HEK293 (cell line): ENCODE measurements around the gene ARHGAP6.

ENCODE experiments used
- CTCF ChIA-PET: fragments of 350-600 bp; formaldehyde crosslinking; extraction: SDS; loops from one replicate; lab custom pipeline; 2021; ENCODE audit warnings: antibody characterized with exemption; lab: Yijun Ruan, JAX
- POLR2A ChIA-PET: fragments of 300-600 bp; formaldehyde crosslinking; extraction: SDS; loops from one replicate; lab custom pipeline; 2020; ENCODE audit warnings: antibody characterized with exemption, inconsistent platforms; lab: Yijun Ruan, JAX
- H3K27ac ChIP-seq: fragments of 200-500 bp; sonication (Bioruptor generic); 2 replicates; pipeline ENCODE4 v1.5.1; 2014; ENCODE audit warnings: low read depth, low read length, control low read depth, inconsistent platforms; ENCODE audit errors: extremely low read depth
- H3K36me3 ChIP-seq, 2 experiments: fragments of 200-500 bp in 1 of 2; sonication (Bioruptor generic) in 1 of 2; 1 replicate in 1 of 2; 2 replicates in 1 of 2; pipeline ENCODE4 v1.5.1; 2014 to 2017; ENCODE audit warnings: inconsistent platforms in 2 of 2, low read length in 2 of 2; ENCODE audit not compliant: control insufficient read depth in 2 of 2, insufficient read depth in 1 of 2
- H3K4me1 ChIP-seq: fragments of 200-500 bp; sonication (Bioruptor generic); 2 replicates; pipeline ENCODE4 v1.5.1; 2014; ENCODE audit warnings: mild to moderate bottlenecking, low read length, inconsistent platforms; ENCODE audit not compliant: control insufficient read depth, insufficient read depth
- H3K4me3 ChIP-seq: 2 replicates; pipeline ENCODE4 v1.5.1; 2011; ENCODE audit warnings: low read depth, mild to moderate bottlenecking, control low read depth, low read length, moderate library complexity
- H3K9me3 ChIP-seq: fragments of 200-500 bp; sonication (Bioruptor generic); 2 replicates; pipeline ENCODE4 v1.5.1; 2014; ENCODE audit warnings: low read depth, low read length, inconsistent platforms; ENCODE audit not compliant: control insufficient read depth, insufficient read depth
- BCL11A ChIP-seq: fragments of 450-650 bp; formaldehyde crosslinking; IDR thresholded peaks from 2 replicates; pipeline ENCODE4 v1.5.1; 2016; ENCODE audit warnings: low read depth, missing biosample characterization, missing genetic modification characterization
- GLI2 ChIP-seq: fragments of 450-650 bp; formaldehyde crosslinking; IDR thresholded peaks from 2 replicates; pipeline ENCODE4; 2017; ENCODE audit warnings: missing biosample characterization, missing genetic modification characterization, low read depth, borderline replicate concordance
- HIC1 ChIP-seq: fragments of 450-650 bp; formaldehyde crosslinking; IDR thresholded peaks from 2 replicates; pipeline ENCODE4 v1.5.1; 2016; ENCODE audit warnings: missing biosample characterization, missing genetic modification characterization
- KLF1 ChIP-seq: fragments of 450-650 bp; formaldehyde crosslinking; IDR thresholded peaks from 2 replicates; pipeline ENCODE4 v1.5.1; 2016; ENCODE audit warnings: missing biosample characterization, missing genetic modification characterization
- KLF9 ChIP-seq: fragments of 450-650 bp; formaldehyde crosslinking; IDR thresholded peaks from 2 replicates; pipeline ENCODE4 v1.5.1; 2016; ENCODE audit warnings: missing biosample characterization, missing genetic modification characterization, low read depth
- SP2 ChIP-seq: fragments of 450-650 bp; formaldehyde crosslinking; IDR thresholded peaks from 2 replicates; pipeline ENCODE4 v1.5.1; 2016; ENCODE audit warnings: missing biosample characterization, missing genetic modification characterization
- ZBTB8A ChIP-seq: fragments of 450-650 bp; formaldehyde crosslinking; IDR thresholded peaks from 2 replicates; pipeline ENCODE4 v1.5.1; 2016; ENCODE audit warnings: missing biosample characterization, missing genetic modification characterization
- ZEB2 ChIP-seq: fragments of 450-650 bp; formaldehyde crosslinking; IDR thresholded peaks from 2 replicates; pipeline ENCODE4 v1.5.1; 2016; ENCODE audit warnings: missing biosample characterization, missing genetic modification characterization
- ZNF10 ChIP-seq: fragments of 450-650 bp; formaldehyde crosslinking; IDR thresholded peaks from 2 replicates; pipeline ENCODE4 v1.5.1; 2017; ENCODE audit warnings: missing biosample characterization, missing genetic modification characterization
- ZNF280D ChIP-seq: fragments of 450-650 bp; formaldehyde crosslinking; IDR thresholded peaks from 2 replicates; pipeline ENCODE4 v1.5.1; 2016; ENCODE audit warnings: missing biosample characterization, missing genetic modification characterization
- ZNF350 ChIP-seq: fragments of 450-650 bp; formaldehyde crosslinking; IDR thresholded peaks from 2 replicates; pipeline ENCODE4 v1.5.0; 2017; ENCODE audit warnings: missing biosample characterization, mild to moderate bottlenecking, missing genetic modification characterization
- ZNF366 ChIP-seq: fragments of 450-650 bp; formaldehyde crosslinking; conservative IDR thresholded peaks from 2 replicates; pipeline ENCODE4 v1.5.1; 2016; ENCODE audit warnings: missing biosample characterization, missing genetic modification characterization
- ZNF426 ChIP-seq: fragments of 450-650 bp; formaldehyde crosslinking; IDR thresholded peaks from 2 replicates; pipeline ENCODE4 v1.5.1; 2017; ENCODE audit warnings: missing biosample characterization, missing genetic modification characterization, mild to moderate bottlenecking, inconsistent platforms, moderate library complexity
- ZNF473 ChIP-seq: fragments of 450-650 bp; formaldehyde crosslinking; IDR thresholded peaks from 2 replicates; pipeline ENCODE4 v1.5.1; 2017; ENCODE audit warnings: missing biosample characterization, missing genetic modification characterization
- ZNF530 ChIP-seq: fragments of 450-650 bp; formaldehyde crosslinking; IDR thresholded peaks from 2 replicates; pipeline ENCODE4 v1.5.1; 2016; ENCODE audit warnings: low read depth, missing biosample characterization, missing genetic modification characterization
- ZNF544 ChIP-seq: fragments of 450-650 bp; formaldehyde crosslinking; IDR thresholded peaks from 2 replicates; pipeline ENCODE4 v1.5.0; 2017; ENCODE audit warnings: missing biosample characterization, missing genetic modification characterization
- ZNF658 ChIP-seq: fragments of 450-650 bp; formaldehyde crosslinking; IDR thresholded peaks from 2 replicates; pipeline ENCODE4; 2016; ENCODE audit warnings: missing biosample characterization, missing genetic modification characterization
- ZNF677 ChIP-seq: fragments of 450-650 bp; IDR thresholded peaks from 2 replicates; pipeline ENCODE4 v1.5.0; 2018; ENCODE audit warnings: missing biosample characterization, mild to moderate bottlenecking, missing genetic modification characterization, moderate library complexity
- ZNF777 ChIP-seq: fragments of 450-650 bp; formaldehyde crosslinking; IDR thresholded peaks from 2 replicates; pipeline ENCODE4 v1.5.1; 2017; ENCODE audit warnings: missing biosample characterization, missing genetic modification characterization, borderline replicate concordance
- ZNF837 ChIP-seq: fragments of 450-650 bp; formaldehyde crosslinking; IDR thresholded peaks from 2 replicates; pipeline ENCODE4 v1.5.1; 2016; ENCODE audit warnings: missing biosample characterization, missing genetic modification characterization
- TF ChIP-seq, protein P1 (sequence below): fragments of 450-650 bp; formaldehyde crosslinking; IDR thresholded peaks from 2 replicates; pipeline ENCODE4 v1.5.1; 2016; ENCODE audit warnings: missing biosample characterization, missing genetic modification characterization

The ARHGAP6 gene

GRCh38 chrX:11577603-11578002 lies 88.1 kb downstream of the ARHGAP6 start (continued):
- TF ChIP-seq ZNF280D (tag by site-specific recombination): no peak
- TF ChIP-seq ZNF366 (tag by site-specific recombination): no peak
- no peak for TF ChIP-seq ZBTB8A (tag by site-specific recombination)
- TF ChIP-seq ZNF350 (tag by site-specific recombination): no peak
- no peak for TF ChIP-seq KLF1
- no peak for TF ChIP-seq HIC1 (tag by site-specific recombination)
- no peak for TF ChIP-seq ZNF473 (tag by site-specific recombination)
- TF ChIP-seq ZNF677 (tag by site-specific recombination): no peak

DNA sequence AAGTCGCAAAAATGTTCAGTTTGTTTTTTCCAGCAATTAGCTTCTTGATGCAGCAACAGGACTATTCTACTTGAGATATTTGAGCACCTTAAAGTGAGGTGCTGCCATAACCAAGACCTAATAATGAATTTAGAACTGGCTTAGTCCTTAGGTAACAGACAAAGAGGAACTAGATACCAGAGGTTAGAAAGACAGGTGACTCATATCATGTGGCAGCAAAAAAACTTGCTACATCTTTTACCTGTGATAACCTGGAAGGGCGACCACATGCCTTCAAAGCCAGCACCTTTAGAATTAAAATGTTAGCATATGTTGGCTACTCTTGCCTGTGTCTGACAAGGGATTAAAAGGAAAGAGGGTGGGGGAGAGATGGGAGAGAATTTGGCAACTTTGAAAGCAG lies 90.4 kb downstream of the ARHGAP6 start:
- Histone ChIP-seq H3K4me1 (no peaks in the 10 kb centered on the region), H3K4me3 (no peak overlapping the region), H3K27ac (no peak overlapping the region), H3K36me3 (no peaks in the 10 kb centered on the region), H3K9me3 (no peaks in the 10 kb centered on the region)
- TF ChIP-seq GLI2 (no peak), KLF9 (tag by site-specific recombination) (no peak)
- ChIA-PET CTCF (interaction anchor here (0.6 kb wide), 1 partner anchor 14 kb away, joined by 5 read pairs; no protein-coding TSS in a partner anchor), POLR2A (no interaction called here)

GRCh38 chrX:11567528-11568220 lies 98.0 kb downstream of the ARHGAP6 start:
- H3K4me1 ChIP-seq: no peaks in the 10 kb centered on the region
- H3K36me3 ChIP-seq: no peaks in the 10 kb centered on the region
- TF ChIP-seq ZNF530 (tag by site-specific recombination): no peak
- no peak for TF ChIP-seq ZNF544 (tag by site-specific recombination)
- TF ChIP-seq ZEB2 (tag by site-specific recombination): no peak
- no peak for TF ChIP-seq ZNF777
- TF ChIP-seq SP2: no peak
- no peak for TF ChIP-seq BCL11A (tag by site-specific recombination)
- no peak for TF ChIP-seq ZNF10
- TF ChIP-seq ZNF837 (tag by site-specific recombination): no peak
- no peak for TF ChIP-seq ZNF658 (tag by site-specific recombination)
- TF ChIP-seq, protein P1, sequence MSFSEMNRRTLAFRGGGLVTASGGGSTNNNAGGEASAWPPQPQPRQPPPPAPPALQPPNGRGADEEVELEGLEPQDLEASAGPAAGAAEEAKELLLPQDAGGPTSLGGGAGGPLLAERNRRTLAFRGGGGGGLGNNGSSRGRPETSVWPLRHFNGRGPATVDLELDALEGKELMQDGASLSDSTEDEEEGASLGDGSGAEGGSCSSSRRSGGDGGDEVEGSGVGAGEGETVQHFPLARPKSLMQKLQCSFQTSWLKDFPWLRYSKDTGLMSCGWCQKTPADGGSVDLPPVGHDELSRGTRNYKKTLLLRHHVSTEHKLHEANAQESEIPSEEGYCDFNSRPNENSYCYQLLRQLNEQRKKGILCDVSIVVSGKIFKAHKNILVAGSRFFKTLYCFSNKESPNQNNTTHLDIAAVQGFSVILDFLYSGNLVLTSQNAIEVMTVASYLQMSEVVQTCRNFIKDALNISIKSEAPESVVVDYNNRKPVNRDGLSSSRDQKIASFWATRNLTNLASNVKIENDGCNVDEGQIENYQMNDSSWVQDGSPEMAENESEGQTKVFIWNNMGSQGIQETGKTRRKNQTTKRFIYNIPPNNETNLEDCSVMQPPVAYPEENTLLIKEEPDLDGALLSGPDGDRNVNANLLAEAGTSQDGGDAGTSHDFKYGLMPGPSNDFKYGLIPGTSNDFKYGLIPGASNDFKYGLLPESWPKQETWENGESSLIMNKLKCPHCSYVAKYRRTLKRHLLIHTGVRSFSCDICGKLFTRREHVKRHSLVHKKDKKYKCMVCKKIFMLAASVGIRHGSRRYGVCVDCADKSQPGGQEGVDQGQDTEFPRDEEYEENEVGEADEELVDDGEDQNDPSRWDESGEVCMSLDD: no peak
- TF ChIP-seq ZNF426: no peak
- H3K27ac ChIP-seq: no peak overlapping the region
- H3K9me3 ChIP-seq: no peaks in the 10 kb centered on the region
- ChIA-PET POLR2A (no interaction called here), CTCF (interaction anchor here (0.6 to 1.0 kb wide), 3 partner anchors 22 to 158 kb away, joined by 3 read pairs; no protein-coding TSS in a partner anchor)
- H3K4me3 ChIP-seq: no peak overlapping the region
